HEK293T (cell line): Measurements from ENCODE around the gene FAM89A.

Source experiments
- FOXM1 ChIP-seq: fragments of 450-650 bp; IDR thresholded peaks from 2 replicates; pipeline ENCODE4 v1.6.1; 2017; ENCODE audit warnings: mild to moderate bottlenecking, borderline replicate concordance
- HDGF ChIP-seq: fragments of 450-650 bp; IDR thresholded peaks from 2 replicates; pipeline ENCODE4 v1.6.1; 2017; ENCODE audit warnings: antibody characterized with exemption, borderline replicate concordance
- L3MBTL2 ChIP-seq: fragments of 450-650 bp; conservative IDR thresholded peaks from 2 replicates; pipeline ENCODE4 v1.6.1; 2016; ENCODE audit warnings: mild to moderate bottlenecking
- SP1 ChIP-seq: fragments of 450-650 bp; IDR thresholded peaks from 2 replicates; pipeline ENCODE4 v1.6.1; 2017

DNA sequence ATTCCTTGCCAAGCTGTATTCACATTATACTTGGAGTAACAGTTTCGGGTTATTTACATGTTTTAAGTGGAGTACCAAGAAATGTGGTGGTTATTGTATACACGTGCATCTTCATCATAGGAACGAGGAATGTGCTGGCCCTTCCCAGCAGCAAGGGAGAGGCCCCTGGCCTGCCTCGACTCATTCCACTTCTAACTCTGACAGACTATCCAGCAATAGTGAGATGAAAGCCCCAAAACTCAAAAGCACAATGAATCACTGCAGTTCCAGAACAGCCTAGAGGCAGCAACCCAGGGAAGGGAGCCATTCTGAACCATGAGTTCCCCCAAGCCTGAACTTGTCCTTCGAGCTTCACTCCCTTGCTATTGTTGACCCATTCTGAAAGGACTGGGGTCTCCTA lies 23.1 kb downstream of the FAM89A start:
- TF ChIP-seq FOXM1 = no peak
- no peak for TF ChIP-seq SP1
- TF ChIP-seq L3MBTL2 = no peak
- no peak for TF ChIP-seq HDGF
